ENCODE data around the gene RREB1. TPM values are rescaled to one million over a fixed set of nuclear protein-coding genes. Genes with fewer than 3 reads are reported as not detected.
A peak's percentile ranks its signal among the peaks of the same experiment; 100 is the strongest.

RREB1 gene
- total RNA-seq, 1 experiment from 2014 or later = 53.5 TPM

GRCh38 chr6:7108964-7109836, 1.4 kb downstream of the RREB1 start:
- ChIA-PET POLR2A (interaction anchor here (0.6 to 9.2 kb wide), 23 partner anchors 15 to 428 kb away, joined by 3 to 105 read pairs (median 4); no protein-coding TSS in a partner anchor), CTCF (interaction anchor here (0.7 to 1.6 kb wide), 4 partner anchors 37 to 445 kb away, joined by 3 to 6 read pairs (median 3); no protein-coding TSS in a partner anchor)
- intact Hi-C loops (cut with micrococcal nuclease) = loop anchor here (2.0 to 5.0 kb wide), 6 partner anchors 50 to 432 kb away; no protein-coding TSS in a partner anchor
- H3K4me3 Mint-ChIP-seq (ENCODE audit: unreplicated experiment) = peak overlapping the region; percentile 92
- no peaks in the 10 kb centered on the region for H3K9me3 Mint-ChIP-seq (ENCODE audit: unreplicated experiment)
- DNase-seq (ENCODE audit: unreplicated experiment) = peak; percentile 81
- H3K36me3 Mint-ChIP-seq (ENCODE audit: insufficient read depth, unreplicated experiment) = no peaks in the 10 kb centered on the region
- H3K27me3 Mint-ChIP-seq (ENCODE audit: insufficient read depth, unreplicated experiment) = no peaks in the 10 kb centered on the region
- no TSS peak for BruUV-seq (replicated peaks)
- H3K27ac Mint-ChIP-seq (ENCODE audit: low read depth, unreplicated experiment) = peak overlapping the region; percentile 86
- no peak for TF ChIP-seq CTCF (IDR thresholded peaks at IDR 0.05; ENCODE audit: unreplicated experiment)
- H3K4me1 Mint-ChIP-seq (ENCODE audit: insufficient read depth, unreplicated experiment) = peaks cover 13% of the 10 kb centered on the region

DNA sequence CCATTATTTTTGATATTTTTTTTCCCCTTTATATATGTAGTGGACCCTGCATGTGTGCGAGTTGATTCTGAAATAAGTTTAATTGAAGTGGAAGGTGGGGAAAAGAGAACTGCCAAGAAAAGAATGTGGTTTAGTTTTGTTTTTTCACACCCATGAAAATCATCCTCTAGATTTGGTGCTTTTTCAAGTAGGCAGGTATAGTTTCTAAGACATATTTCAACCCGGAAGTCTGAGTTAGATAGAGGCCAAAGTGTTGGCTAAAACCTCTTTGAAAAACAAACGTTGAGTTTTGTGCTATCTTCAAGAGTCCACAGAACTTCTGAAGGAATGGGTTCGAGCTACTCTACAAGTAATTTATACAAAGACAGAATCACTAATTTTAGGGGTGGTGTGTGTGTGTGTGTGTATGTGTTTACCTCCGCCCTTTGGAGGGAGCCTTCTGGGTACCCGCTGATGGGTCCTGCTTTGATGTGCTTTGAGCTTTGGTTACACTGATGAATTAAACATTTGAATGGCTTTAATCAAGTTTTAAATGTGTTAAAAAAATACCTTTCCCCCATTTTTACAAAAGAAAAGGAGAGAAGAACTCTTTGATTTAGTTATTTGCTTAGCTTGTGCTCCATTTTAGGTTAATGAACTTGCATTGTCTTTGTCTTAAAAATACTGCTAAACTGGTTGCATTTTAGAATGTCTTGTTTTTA, 2.5 kb downstream of the RREB1 start:
- Mint-ChIP-seq H3K27ac (ENCODE audit: low read depth, unreplicated experiment) (peak overlapping the region; percentile 86), H3K27me3 (ENCODE audit: insufficient read depth, unreplicated experiment) (no peaks in the 10 kb centered on the region), H3K36me3 (ENCODE audit: insufficient read depth, unreplicated experiment) (no peaks in the 10 kb centered on the region), H3K4me3 (ENCODE audit: unreplicated experiment) (peak overlapping the region; percentile 92), H3K4me1 (ENCODE audit: insufficient read depth, unreplicated experiment) (peaks cover 13% of the 10 kb centered on the region), H3K9me3 (ENCODE audit: unreplicated experiment) (no peaks in the 10 kb centered on the region)
- intact Hi-C loops (cut with micrococcal nuclease) = loop anchor here (2.0 kb wide), 1 partner anchor 133 kb away; no protein-coding TSS in a partner anchor
- no TSS peak for BruUV-seq (replicated peaks)
- ChIA-PET POLR2A (interaction anchor here (0.6 to 9.2 kb wide), 24 partner anchors 14 to 430 kb away, joined by 3 to 105 read pairs (median 4); no protein-coding TSS in a partner anchor), CTCF (interaction anchor here (0.6 to 1.6 kb wide), 5 partner anchors 10 to 386 kb away, joined by 3 to 6 read pairs (median 3); no protein-coding TSS in a partner anchor)
- DNase-seq (ENCODE audit: unreplicated experiment) = no peak
- no peak for TF ChIP-seq CTCF (IDR thresholded peaks at IDR 0.05; ENCODE audit: unreplicated experiment)

- ChIA-PET POLR2A (interaction anchor here (0.6 to 9.2 kb wide), 12 partner anchors 14 to 654 kb away, joined by 3 to 105 read pairs (median 4); no protein-coding TSS in a partner anchor), CTCF (interaction anchor here (0.9 kb wide), 1 partner anchor 126 kb away, joined by 3 read pairs; no protein-coding TSS in a partner anchor)
- H3K36me3 Mint-ChIP-seq (ENCODE audit: insufficient read depth, unreplicated experiment) = no peaks in the 10 kb centered on the region
- H3K4me3 Mint-ChIP-seq (ENCODE audit: unreplicated experiment) = peak overlapping the region; percentile 92
- BruUV-seq (replicated peaks) = no TSS peak
- no peaks in the 10 kb centered on the region for H3K27me3 Mint-ChIP-seq (ENCODE audit: insufficient read depth, unreplicated experiment)
- peaks cover 22% of the 10 kb centered on the region for H3K4me1 Mint-ChIP-seq (ENCODE audit: insufficient read depth, unreplicated experiment)
- TF ChIP-seq CTCF (IDR thresholded peaks at IDR 0.05; ENCODE audit: unreplicated experiment) = no peak
- no peak overlapping the region for H3K27ac Mint-ChIP-seq (ENCODE audit: low read depth, unreplicated experiment)
- DNase-seq (ENCODE audit: unreplicated experiment) = no peak
- intact Hi-C loops (cut with micrococcal nuclease) = loop anchor here (2.0 kb wide), 1 partner anchor 132 kb away; no protein-coding TSS in a partner anchor
- no peaks in the 10 kb centered on the region for H3K9me3 Mint-ChIP-seq (ENCODE audit: unreplicated experiment)
These were observed 3.4 kb downstream of the RREB1 start for GRCh38 chr6:7111095-7111690.
